ENCODE data around the gene MOB3B.

Gene MOB3B

DNA sequence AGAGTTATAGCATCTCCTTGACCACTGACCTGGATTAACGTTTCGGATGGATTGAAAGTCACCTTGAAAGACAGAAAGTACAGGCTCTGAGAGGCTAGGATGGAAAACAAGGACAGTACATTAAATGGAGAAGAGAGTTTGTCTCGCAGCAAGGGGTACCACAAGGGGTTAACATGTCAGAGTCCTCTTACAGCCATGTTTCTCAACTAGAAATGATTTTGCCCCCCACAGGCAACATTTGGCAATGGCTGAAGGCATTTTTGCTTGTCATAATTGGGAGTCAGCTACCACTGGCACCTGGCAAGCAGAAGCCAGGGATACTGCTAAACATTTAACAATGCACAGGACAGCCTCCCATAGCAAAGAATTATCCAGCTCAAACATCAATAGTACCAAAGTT lies 141.9 kb downstream of the MOB3B start:
- no peak for DNase-seq (ENCODE audit: low spot score)

DNA sequence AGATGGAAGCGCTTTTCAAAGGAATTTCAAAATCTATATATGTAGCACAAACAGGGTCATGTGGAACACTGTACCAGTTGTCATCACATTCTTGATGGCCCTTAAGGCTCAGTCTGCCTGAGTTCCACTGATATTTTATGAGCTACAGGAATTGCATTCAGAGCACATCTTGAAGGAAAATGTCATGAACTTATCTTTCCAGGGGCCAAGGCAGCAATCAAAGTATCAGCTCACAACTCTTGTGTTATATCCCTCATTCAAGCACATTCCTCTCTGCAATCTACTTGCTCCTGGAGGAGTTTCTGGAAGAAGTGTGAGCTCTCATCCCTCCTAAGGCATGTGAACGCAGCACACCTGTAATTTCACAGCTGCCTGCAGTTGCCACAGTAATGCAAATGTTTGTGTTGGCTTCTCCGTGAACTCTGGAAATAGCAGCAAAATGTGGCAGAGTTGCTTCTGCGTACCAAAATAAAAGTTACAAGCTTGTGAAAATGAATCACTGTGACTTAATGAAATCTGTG lies 143.0 kb downstream of the MOB3B start:
- DNase-seq (ENCODE audit: low spot score) = no peak

DNA sequence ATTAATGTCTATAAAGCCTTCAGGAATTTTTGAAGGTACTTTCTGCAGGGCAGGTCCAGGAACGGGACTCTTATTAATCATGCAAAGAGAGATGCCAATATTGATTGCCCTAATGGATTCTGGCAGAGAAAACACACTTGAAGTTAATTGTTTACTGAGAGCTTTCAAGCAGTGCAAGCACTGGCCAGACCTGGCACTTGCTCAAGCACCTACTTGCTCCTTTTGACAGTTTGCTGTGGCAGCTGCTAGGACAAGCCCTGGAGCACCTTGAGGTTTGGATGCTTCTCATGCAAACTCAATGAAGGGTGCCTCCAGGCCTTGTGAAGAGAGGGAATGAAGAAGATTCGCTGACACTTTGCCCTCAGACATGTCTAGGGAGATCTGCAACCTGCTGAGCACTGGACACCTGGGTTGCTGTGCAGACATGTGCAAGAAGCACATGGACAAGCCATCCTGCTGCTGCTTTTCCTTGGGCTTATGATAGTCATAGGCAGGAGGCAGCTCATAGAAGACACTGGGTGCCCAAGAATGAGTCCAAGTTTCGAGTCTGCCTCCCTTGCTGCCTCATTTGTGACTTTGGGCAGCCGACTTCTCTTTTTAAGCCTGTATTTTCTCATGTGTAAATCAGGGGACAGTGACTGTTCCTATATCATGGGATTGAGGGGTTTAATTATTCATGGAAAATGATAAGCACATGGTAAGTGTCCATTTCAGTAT lies 143.8 kb downstream of the MOB3B start:
- peak; percentile 48 for DNase-seq (ENCODE audit: low spot score)

DNA sequence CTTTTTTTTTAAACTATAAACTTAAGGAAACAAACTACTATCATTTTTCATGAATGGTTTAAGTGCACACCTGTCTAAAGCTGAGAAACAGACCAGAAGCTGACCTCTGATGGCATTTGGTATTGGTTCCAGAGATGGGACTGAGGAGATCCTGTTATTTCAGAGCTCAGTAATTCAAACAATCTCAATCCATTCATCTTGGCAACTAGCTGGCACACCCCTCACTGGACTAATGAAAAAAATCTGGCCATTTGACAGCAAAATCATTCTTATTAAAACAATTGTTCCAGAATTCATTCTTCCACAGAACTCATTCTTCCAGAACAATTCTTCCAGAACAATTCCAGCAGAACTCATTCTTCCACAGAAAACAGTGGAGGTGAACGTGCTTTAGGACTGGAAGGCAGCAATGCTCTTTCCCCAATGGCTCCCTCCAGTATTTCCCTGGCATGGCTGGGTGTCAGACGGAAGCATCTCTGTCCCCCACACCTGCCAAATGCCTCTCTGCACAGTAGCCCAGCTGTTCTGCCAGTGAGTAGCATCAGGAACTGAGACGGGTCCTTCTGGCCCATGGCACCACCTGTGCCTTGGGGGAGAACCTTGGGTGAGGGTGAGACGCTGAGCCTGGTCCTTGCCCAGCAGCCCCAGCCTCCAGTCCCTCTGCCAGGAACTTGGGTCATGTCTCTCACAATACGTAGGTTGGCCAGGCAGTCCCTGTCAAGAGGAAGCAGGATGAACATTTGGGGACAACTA lies 145.2 kb downstream of the MOB3B start:
- DNase-seq (ENCODE audit: low spot score) = no peak

DNA sequence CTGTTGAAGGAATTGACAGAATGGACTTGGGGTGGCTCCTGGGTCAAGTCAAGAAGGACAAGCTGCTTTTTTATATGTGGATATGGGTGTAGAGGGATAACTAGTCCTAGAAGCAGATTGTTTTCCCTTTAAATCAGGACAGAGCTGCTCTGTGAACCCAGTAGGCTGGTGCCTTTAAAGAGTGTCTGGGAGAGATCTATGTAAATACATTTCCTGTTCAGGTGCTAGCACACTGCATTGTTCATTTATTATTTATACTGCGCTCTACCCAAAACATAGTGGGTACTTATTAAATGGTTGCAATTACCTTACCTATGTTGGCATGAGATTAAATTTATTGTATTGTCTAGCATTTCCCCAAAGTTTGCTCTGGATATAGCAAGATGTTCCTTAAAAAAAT lies 146.1 kb downstream of the MOB3B start:
- no peak for DNase-seq (ENCODE audit: low spot score)

DNA sequence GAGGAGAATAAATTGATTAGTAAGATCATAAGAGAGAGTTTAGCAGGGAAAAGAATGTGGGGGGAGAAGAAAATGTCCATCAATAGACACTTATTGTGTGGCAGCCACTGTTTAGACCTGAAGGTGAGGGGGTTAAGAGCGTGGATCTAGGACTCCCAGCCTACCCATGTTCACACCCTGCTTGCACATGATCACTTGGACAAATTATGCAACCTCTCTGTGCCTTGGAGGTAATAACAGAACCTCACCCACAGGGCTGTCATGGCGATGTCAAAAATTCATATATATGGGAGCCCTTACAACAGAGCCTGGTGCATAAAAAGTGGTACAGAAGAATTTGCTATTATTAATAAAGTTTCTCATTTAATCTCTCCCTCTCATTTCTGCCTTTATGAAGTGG lies 146.6 kb downstream of the MOB3B start:
- DNase-seq (ENCODE audit: low spot score) = no peak

DNA sequence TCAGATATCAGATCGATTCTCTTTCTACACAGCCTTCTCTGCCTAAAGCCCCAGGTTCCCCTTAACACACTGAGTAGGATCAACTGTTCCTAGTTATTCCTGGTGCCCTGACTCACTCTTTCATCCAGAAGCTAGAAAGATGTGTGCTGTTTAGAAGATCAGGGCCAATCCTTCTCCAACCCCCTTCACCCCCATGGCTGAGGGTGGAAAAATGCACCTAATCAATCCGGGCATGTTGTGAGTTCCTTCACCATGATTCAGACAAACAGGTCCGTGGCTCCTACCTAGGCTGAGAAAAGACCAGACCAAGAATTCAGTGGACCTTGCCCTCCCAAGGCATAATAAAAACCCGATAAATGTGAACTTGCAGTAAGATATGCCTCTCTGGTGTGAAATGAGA lies 147.3 kb downstream of the MOB3B start:
- peak; percentile 69 for DNase-seq (ENCODE audit: low spot score)

DNA sequence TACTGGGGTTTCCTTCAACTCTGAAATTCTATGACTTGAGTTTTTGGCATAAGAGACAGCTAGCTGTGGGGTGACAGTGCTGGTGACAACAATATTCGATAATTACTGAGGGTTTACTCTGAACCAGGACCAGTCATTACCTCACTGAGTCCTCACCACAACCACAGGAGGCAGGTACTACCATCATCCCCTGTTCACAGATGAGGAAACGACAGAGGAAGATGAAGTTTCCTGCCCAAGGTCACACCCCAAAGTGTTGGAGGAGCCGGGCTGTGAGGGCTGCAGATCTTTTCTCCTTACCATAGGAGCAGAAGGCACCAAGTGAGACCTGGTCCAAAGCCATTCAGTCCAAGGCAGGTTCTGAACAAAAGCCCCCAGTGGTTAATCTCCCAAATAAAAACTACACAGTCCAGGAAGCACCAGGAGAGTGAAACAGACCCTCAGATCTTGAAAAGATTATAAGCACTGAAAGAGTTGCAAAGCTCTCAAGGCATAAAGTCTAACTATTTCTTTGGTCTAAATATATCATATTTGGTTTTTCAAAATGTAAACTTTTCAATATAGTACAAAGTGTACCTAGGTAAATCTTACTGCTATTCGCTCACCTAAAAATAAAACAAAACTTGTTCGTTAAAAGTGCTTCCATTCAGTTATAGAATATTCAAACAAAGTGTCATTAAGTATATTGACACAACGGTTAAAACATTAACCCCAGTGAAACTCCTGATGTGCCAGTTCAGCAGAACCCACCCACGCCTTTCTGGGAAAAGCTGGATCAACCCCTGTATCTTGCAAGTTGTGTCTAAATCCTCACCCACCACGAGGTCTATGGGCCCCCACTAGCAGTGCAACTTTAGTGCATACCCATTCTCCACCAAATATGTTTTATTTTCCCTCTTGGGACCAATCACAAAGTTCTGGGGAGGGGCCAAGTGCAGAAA lies 150.0 kb downstream of the MOB3B start:
- DNase-seq (ENCODE audit: low spot score) = peak; percentile 45

DNA sequence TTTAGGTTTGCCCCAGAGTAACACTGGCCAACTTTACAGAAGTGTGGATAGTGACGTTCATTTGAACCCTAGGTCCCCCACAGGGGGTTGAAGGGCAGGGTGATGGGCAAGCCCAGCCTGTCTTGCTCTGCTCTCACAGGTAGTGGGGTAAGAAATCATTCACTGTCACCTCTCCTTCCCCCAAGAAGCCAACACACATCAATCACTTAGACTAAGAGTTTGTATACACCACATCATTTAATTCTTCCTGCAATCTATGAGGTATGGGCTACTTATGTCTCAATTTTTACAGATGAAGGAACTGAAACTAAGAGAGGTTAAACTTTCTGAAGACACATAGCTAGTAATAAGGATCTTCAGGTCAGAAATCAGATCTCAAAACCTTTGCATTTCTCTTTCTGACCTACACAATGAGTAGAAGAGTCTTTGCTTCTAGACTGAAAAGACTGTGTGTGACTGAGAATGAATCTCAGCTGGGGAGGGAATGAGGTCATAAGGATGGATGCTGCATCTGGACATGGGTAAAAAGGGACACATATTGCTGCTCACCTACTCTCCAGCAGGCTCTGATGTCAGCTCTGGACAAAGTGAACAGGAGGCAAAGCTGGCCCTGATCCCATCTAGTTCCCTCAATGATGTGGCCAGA lies 151.7 kb downstream of the MOB3B start:
- DNase-seq (ENCODE audit: low spot score) = no peak

DNA sequence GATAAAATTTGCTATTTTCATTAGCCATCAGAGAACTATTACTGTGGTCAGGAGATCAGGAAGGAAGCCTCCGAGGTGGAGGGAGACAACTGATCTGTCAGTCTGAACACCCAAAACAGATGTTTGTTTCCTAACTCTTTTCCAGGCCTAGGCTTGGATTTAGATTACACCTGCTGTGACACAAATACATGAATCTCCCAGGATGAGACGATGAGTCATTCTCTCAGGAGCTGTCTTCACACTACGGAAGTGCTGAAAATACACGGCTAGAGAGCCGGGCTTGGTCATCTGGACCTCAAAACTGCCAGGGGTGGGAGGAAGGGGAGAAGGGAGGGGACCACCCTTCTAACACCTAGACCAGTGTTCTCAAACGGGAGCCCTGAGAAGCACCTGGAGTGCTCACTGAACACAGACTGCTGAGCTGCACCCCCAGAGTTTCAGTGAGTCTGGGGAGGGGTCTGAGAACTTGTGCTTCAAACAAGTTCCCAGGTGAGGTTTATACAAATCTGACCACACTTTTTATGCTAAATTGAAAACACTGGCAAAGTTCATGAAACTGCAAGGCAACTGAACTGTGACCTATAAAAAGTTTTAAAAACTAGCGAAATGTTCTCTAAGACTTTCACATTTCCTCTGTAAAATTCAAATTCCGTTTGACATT lies 152.3 kb downstream of the MOB3B start:
- peak; percentile 74 for DNase-seq (ENCODE audit: low spot score)

DNA sequence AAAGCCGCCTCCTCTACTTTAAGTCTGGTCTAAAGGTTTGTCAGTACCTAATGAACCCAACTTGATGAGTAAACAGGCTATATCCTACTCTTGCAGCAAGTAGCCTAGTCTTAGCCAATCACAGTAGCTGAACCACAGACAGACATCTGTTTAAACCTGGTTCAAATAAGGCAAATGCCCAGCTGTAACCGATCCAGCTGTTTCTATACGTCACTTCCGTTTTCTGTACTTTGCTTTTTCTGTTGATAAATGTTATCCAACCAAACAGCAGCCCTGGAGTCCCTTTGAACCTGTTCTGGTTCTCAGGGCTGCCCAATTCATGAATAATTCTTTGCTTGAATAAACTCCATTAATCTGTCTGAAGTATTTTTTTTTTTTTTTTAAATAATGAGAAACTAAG lies 155.8 kb downstream of the MOB3B start:
- DNase-seq (ENCODE audit: low spot score) = no peak

DNA sequence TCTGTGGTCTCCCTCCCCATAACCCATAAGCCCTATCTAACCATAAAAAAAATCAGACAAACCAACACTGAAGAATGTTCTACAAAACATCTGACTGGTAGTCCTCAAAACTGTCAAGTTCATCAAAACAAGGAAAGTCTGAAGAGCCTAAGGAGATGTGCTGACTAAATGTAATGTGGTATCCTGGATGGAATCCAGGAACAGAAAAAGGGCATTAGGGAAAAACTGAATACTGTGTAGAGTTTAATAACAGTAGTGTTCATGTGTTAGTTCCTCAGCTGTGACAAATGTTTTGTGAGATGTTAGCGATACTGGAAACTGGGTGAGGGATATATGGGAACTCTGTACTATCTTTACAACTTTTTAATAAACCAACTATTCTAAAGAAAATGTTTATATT lies 157.0 kb downstream of the MOB3B start:
- no peak for DNase-seq (ENCODE audit: low spot score)

DNA sequence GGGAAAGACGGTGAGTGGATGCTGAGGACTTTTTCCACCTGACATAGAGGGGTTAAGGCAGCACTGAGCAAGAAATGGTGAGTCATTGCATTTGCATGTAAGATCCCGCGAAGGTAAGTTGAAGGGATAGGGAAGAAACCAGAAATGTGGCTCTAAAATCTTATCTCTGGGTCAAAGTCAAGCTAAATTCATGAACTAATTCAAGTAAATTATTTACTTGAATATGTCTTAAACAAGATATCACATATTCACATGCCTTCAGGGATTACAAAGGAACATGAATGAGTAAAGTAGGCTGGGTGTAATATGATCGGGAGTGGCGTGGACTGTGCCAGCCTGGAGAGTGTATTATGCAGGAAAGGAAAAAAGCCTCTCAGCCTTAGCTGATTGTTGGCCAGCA lies 158.2 kb downstream of the MOB3B start:
- peak; percentile 83 for DNase-seq (ENCODE audit: low spot score)

DNA sequence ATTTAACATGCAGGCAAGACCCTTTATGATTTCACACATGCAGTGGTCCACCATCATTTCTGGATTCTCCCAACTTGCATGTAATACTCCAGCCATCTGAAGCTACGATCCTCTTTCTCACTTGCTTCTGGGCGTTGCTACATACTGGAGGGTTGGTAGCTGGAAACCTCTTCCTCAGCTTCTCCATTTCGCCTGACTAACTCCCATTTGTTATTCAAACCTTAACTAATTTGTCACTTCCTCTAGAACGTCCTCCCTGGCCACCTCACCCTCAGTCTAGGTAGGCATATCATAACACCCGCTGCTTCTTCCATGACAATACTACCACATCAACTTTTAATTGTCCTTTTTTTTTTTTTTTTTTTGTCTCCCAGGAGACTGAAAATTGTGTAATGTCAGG lies 160.0 kb downstream of the MOB3B start:
- peak; percentile 35 for DNase-seq (ENCODE audit: low spot score)

DNA sequence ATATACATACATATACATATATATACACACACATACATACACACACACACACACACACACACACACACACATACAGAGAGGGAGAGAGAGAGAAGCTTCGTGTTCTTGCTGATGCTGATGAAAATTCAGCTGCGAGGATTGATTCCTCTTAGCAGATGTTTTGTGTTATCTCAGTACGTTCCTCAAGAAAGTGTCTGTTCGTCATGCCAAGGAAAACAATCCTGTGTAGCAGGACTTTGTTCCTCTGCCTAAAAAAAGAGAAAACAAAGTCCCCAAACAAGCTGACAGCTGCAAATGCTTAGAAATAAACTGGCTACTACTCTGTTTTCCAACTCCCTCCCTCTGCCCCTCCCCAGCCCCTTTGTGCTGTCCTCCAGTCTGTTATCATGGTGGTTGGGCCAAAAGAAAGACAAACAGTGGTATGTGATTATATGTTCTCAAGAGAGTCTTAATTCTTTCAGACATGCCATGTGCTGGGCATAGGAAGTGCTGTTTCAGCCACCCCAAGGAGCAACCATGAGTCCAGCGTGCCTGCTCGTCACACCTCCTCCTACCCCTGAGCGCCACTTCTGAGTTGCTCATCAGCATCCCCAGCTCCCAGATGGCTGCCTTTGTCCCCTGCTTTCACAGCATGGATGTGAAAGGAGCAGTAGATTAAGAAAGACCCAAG lies 161.2 kb downstream of the MOB3B start:
- no peak for DNase-seq (ENCODE audit: low spot score)

DNA sequence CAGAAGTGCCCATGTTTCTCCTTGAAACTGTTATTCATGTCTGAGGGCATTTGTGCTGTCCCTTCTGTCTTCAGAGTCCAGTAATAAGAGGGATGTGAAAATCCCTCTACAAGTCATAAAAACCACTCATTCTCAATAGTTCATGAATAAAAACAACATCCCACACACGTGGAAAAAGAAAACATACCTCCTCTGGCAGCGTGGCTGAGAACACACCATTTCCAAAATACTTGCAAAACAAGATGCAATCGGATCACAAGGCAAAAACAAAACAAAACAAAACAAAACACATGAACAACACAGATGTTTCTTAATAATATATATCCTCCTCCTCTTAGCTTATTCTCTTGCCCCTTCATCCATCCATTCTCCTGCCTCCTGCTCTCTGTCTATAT lies 161.7 kb downstream of the MOB3B start:
- DNase-seq (ENCODE audit: low spot score) = no peak

DNA sequence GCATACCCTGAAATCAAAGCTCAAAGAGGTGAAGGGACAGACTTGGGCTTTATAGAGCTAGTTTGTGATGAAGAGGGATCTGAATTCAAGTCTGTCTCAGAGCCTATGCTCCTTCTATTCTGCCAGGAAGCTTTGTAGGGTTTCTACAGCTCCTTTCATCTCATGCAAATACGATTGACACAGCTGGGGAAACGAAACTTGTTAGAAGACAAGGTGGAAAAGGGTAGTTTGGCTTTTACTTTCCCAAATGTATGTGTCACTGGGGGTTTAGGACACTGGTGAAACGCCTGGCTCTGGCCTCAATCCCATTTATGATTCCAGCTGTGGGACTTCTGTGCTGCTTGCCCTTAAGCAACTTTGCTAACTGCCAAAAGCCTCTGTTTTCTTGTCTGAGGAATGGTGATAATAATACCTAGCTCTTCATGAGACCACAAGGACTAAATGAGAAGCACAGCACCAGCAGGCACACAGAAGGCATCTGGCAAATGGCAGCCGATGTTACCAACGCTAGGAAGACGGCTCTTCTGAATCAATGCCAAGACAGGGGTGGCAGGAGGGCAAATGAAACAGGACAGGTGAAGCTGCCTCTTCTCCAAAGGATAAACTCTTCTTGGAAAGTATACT lies 162.3 kb downstream of the MOB3B start:
- no peak for DNase-seq (ENCODE audit: low spot score)

DNA sequence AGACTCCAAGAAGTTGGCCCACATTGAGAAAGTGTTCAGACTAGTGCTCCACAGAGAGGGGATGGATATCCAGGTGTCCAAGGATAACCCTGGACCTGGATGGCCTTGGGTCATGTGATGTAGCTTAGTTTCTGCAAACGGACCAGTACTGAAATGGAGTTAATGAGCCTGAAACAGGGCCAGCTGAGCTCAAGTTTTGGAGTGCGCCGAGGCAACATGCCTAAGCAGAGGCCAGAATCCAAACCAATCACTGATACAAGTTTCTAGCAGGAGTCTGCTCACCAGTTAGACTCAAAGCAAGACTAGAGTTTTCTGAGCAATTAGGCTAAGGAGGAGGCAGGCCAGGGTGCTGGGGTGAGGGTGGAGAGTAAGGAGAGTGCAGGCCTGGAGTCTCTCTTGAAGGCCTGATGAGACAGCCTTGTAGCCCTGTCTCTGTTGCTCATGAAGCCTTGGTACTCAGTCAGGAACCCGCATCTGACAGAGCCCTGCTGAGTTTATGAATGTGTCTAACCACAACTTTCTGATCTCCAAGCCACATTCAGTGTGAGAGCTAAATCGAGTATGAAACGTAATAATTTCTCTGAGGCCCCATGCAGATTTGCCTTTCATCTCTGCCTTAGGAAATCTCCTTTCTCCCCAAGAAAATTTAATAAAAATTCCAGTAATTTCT lies 163.8 kb downstream of the MOB3B start:
- DNase-seq (ENCODE audit: low spot score) = peak; percentile 44

DNA sequence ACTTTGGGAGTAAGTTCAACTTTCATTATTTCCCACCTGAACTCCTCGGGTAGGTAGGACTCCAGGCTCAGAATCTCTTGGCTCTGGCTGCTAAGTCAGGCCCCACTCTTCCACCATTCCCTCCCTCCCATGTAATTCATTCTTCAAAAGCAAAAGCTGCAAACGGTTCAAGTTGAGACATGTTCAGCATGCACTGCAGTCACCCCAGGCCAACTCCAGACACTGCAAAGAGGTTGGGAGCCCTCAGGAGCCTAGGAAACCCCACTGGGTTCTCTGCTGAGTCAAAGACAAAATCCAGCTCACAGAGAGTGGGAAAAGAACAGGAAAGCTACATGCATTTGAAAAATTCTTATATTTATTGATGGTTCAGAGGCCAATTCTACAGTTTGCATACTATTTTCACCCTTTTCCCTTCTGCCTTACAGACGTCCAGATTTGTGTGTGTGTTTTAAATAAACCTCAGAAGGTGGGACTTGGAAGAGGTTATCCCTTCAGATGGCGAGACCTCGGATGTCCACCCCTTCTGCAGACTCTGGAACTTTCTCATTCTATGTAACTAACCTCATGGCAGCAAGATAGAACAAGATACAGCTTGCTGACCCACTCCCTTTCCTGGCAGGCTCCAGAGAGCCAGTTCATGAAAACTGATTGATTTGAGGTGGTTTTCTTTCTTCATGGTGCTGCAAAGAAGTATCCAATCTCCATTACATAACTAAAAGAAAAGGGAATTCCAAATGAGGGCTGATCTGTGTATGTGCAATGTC lies 167.0 kb downstream of the MOB3B start:
- DNase-seq (ENCODE audit: low spot score) = no peak

Measured in kidney tubule cell (primary cell).